Transverse colon (tissue), 4 donors: ENCODE measurements around the gene USP46.

Source experiments
- CTCF ChIP-seq, 5 experiments: fragments of 200-600 bp in 3 of 5; fragments of 450-650 bp in 2 of 5; sonication (generic) in 3 of 5; IDR thresholded peaks; 1 replicate in 2 of 5; 2 replicates in 3 of 5; pipeline ENCODE4 v1.5.1; 2016 to 2017; ENCODE audit warnings: antibody characterized with exemption in 5 of 5, inconsistent platforms in 3 of 5, mild to moderate bottlenecking in 2 of 5, moderate library complexity in 1 of 5
- POLR2A ChIP-seq: fragments of 450-650 bp; IDR thresholded peaks from one replicate; pipeline ENCODE4 v1.6.1; 2016; ENCODE audit warnings: antibody characterized with exemption, mild to moderate bottlenecking, moderate library complexity
- POLR2AphosphoS5 ChIP-seq, 3 donors: sonication (generic); formaldehyde crosslinking; IDR thresholded peaks; one replicate each; pipeline ENCODE4 v1.6.1; 2016; ENCODE audit warnings: antibody characterized with exemption in 3 of 3

GRCh38 chr4:52585379-52585778 is 73.7 kb downstream of the USP46 start:
- TF ChIP-seq CTCF (IDR thresholded peaks at IDR 0.05): no peak
- TF ChIP-seq POLR2AphosphoS5 (IDR thresholded peaks at IDR 0.05): no peak
- no peak for TF ChIP-seq POLR2A
